ENCODE data around the gene RABGAP1L. TPM values are rescaled to one million over a fixed set of nuclear protein-coding genes. Genes with fewer than 3 reads are reported as not detected.
"Not testable (repeated sequence)": the region's sequence is repeated elsewhere in the genome, so short reads cannot be mapped to it uniquely, and the experiment has no call there.

The RABGAP1L gene
- total and polyA plus RNA-seq, 2 of the 4 experiments (the other 2 are of a cell fraction), result 7.9 to 26.7 TPM

DNA sequence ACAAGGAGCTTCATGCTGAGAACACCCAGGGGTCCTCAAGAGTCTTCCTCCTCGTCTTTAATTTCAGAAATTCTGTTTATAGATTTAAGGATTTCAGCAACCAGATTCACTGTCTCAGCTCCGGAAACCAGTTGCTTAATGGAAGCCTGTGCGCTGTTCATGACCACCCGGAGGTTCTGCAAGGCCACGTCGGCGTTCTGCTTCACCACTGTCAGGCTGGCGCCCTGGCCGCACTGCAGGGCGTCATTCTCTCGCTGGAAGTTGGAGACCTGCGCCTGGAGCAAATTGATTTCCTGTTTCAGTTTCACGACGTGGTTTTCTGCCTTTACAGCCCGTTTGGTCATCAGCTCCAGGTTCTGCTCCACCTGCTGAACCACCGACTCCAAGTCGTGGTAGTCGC is 885.3 kb downstream of the RABGAP1L start:
- H3K23ac ChIP-seq (ENCODE audit: low read depth, low read length); H4K91ac ChIP-seq (ENCODE audit: insufficient read depth, low read depth, low read length); H2AFZ ChIP-seq (replicated peaks; ENCODE audit: low read length, poor library complexity); dilution Hi-C loops (cut with HindIII; ENCODE audit: low sequenced_read_pairs, unreplicated experiment); in situ Hi-C loops (cut with MboI; ENCODE audit: low sequenced_read_pairs); H3K27ac ChIP-seq (ENCODE audit: insufficient read depth, low read length); H3K79me1 ChIP-seq (ENCODE audit: low read depth in 1 of 2, low read length in 2 of 2); H3K18ac ChIP-seq (ENCODE audit: low read depth, low read length); H3K9ac ChIP-seq (ENCODE audit: low read depth, low read length); H3K4ac ChIP-seq (ENCODE audit: low read depth, low read length); H2BK120ac ChIP-seq (ENCODE audit: low read depth, low read length); H2BK5ac ChIP-seq (ENCODE audit: low read depth, low read length, poor library complexity, severe bottlenecking); BruUV-seq (replicated peaks); H4K20me1 ChIP-seq (ENCODE audit: insufficient read depth, low read length); H3K36me3 ChIP-seq (ENCODE audit: control insufficient read depth, insufficient read depth, low read length); H3K56ac ChIP-seq (ENCODE audit: extremely low read depth, insufficient read depth, low read length); ATAC-seq (ENCODE audit: low read depth); H4K8ac ChIP-seq (ENCODE audit: low read depth in 2 of 2, low read length in 2 of 2); H2BK20ac ChIP-seq (ENCODE audit: low read depth, low read length); H3K4me3 ChIP-seq (ENCODE audit: insufficient read depth, low read depth, low read length); intact Hi-C loops (cut with micrococcal nuclease); H2AK5ac ChIP-seq (ENCODE audit: low read depth, low read length); H3K4me1 ChIP-seq (ENCODE audit: control insufficient read depth, insufficient read depth, low read length); H3K9me1 ChIP-seq (ENCODE audit: insufficient read depth, low read length); H3K14ac ChIP-seq (replicated peaks; ENCODE audit: low read depth, low read length); H4K5ac ChIP-seq (ENCODE audit: low read depth, low read length); POLR2A ChIA-PET (ENCODE audit: unreplicated experiment); H3K27me3 ChIP-seq (ENCODE audit: control insufficient read depth, insufficient read depth, low read length); DNase-seq; H3K9me3 ChIP-seq (ENCODE audit: control insufficient read depth, insufficient read depth, low read length); H3K4me2 ChIP-seq (ENCODE audit: low read depth, low read length); H2BK15ac ChIP-seq (ENCODE audit: low read depth, low read length); H2AK9ac ChIP-seq (replicated peaks; ENCODE audit: low read depth, low read length, poor library complexity): not testable (repeated sequence)
- WGBS, 2 experiments (ENCODE audit: extremely low coverage in 2 of 2, insufficient read length in 1 of 2), result 81% methylated on average over 14 of the region's 18 CpGs; no CpG with 5 or more reads in 1 of the 2 experiments
- CTCF ChIA-PET, result interaction anchor here (0.6 kb wide), 1 partner anchor 1049 kb away, joined by 3 read pairs; no protein-coding TSS in a partner anchor

Small RNA genes within 50 kb of the gene (microRNA-seq; reads per million reads assigned to microRNA genes)
- gene BANF1P4 (ENCODE audit: insufficient read depth, insufficient read length) (not detected), gene RF00019 (ENCODE audit: insufficient read depth, insufficient read length) (not detected), gene RNU6-307P (ENCODE audit: insufficient read depth, insufficient read length) (not detected)

Small RNA genes within 50 kb of the gene (small RNA-seq; reads per million reads assigned to genes)
- gene BANF1P4 (0 reads per million in 5 experiments), gene RF00019 (0 reads per million in 5 experiments), gene RNU6-307P (0 reads per million in 5 experiments)

Other genes with a start within 250 kb of the RABGAP1L start
- not detected in 2 replicates for gene SERPINC1, start 242.2 kb upstream of the RABGAP1L start, total RNA-seq (2012; rRNA removed)
- gene SERPINC1, start 242.2 kb upstream of the RABGAP1L start, polyA plus RNA-seq (2012; rRNA removed), result not detected in 2 replicates
- 26.1 and 39.3 TPM in 2 replicates for gene RC3H1, start 137.2 kb upstream of the RABGAP1L start, total RNA-seq (2012; rRNA removed)
- 5.1 and 5.4 TPM in 2 replicates for gene RC3H1, start 137.2 kb upstream of the RABGAP1L start, polyA plus RNA-seq (2012; rRNA removed)